ENCODE data around the gene OR51B6.

OR51B6 gene

GRCh38 chr11:5339771-5340322 is 11.5 kb upstream of the OR51B6 start:
- DNase-seq = no peak
- Histone ChIP-seq H3K27ac (ENCODE audit: low read length, poor library complexity, severe bottlenecking) (no peak overlapping the region), H3K4ac (ENCODE audit: low read depth in 1 of 2, low read length in 2 of 2) (no peak overlapping the region), H4K8ac (ENCODE audit: low read length) (no peak overlapping the region), H3K79me1 (replicated peaks; ENCODE audit: low read length, poor library complexity, severe bottlenecking) (no peaks in the 10 kb centered on the region), H3K4me3 (ENCODE audit: insufficient read depth in 1 of 2, low read depth in 1 of 2, low read length in 2 of 2) (no peak overlapping the region), H3K9me3 (ENCODE audit: control insufficient read depth, low read length) (no peaks in the 10 kb centered on the region), H2BK120ac (ENCODE audit: low read depth, low read length) (no peak overlapping the region), H2AK5ac (ENCODE audit: low read length, severe bottlenecking) (no peak overlapping the region), H2AFZ (ENCODE audit: low read depth, low read length) (no peak overlapping the region), H3K14ac (ENCODE audit: low read length in 2 of 2) (no peak overlapping the region), H3K4me2 (ENCODE audit: low read length, poor library complexity, severe bottlenecking) (no peak overlapping the region), H3K4me1 (ENCODE audit: control insufficient read depth, insufficient read depth, low read depth, low read length) (no peaks in the 10 kb centered on the region), H2BK12ac (ENCODE audit: low read length in 2 of 2) (no peak overlapping the region), H3K9ac (ENCODE audit: low read length) (no peak overlapping the region), H4K91ac (ENCODE audit: low read length) (no peak overlapping the region), H3K18ac (ENCODE audit: low read depth in 1 of 2, low read length in 2 of 2) (no peak overlapping the region), H2BK5ac (ENCODE audit: low read depth, low read length, poor library complexity, severe bottlenecking) (no peak overlapping the region), H3K27me3 (ENCODE audit: control insufficient read depth in 1 of 2, insufficient read depth in 1 of 2, low read length in 2 of 2) (no peaks in the 10 kb centered on the region), H3K23ac (ENCODE audit: low read length in 2 of 2) (no peak overlapping the region), H3K36me3 (ENCODE audit: control insufficient read depth in 1 of 2, insufficient read depth in 2 of 2, low read depth in 1 of 2, low read length in 2 of 2) (no peaks in the 10 kb centered on the region), H2BK15ac (ENCODE audit: low read depth, poor library complexity, severe bottlenecking) (no peak overlapping the region)
- WGBS = 97% methylated on average over 1 of the region's 1 CpG

- H4K8ac ChIP-seq (ENCODE audit: low read length) = peak within 1 kb of the TSS; percentile 12
- no peak within 1 kb of the TSS for H3K27ac ChIP-seq (ENCODE audit: low read length, poor library complexity, severe bottlenecking)
- H3K27me3 ChIP-seq (ENCODE audit: control insufficient read depth in 1 of 2, insufficient read depth in 1 of 2, low read length in 2 of 2) = no peaks in the 10 kb centered on the region
- H3K4me2 ChIP-seq (ENCODE audit: low read length, poor library complexity, severe bottlenecking) = no peak within 1 kb of the TSS
- no peak within 1 kb of the TSS for H4K91ac ChIP-seq (ENCODE audit: low read length)
- H3K9me3 ChIP-seq (ENCODE audit: control insufficient read depth, low read length) = no peaks in the 10 kb centered on the region
- H2BK12ac ChIP-seq (ENCODE audit: low read length in 2 of 2) = no peak within 1 kb of the TSS
- H2AFZ ChIP-seq (ENCODE audit: low read depth, low read length) = no peak within 1 kb of the TSS
- H3K23ac ChIP-seq (ENCODE audit: low read length in 2 of 2) = no peak within 1 kb of the TSS
- H3K18ac ChIP-seq (ENCODE audit: low read depth in 1 of 2, low read length in 2 of 2) = no peak within 1 kb of the TSS
- no peak within 1 kb of the TSS for H2BK120ac ChIP-seq (ENCODE audit: low read depth, low read length)
- no peaks in the 10 kb centered on the region for H3K79me1 ChIP-seq (replicated peaks; ENCODE audit: low read length, poor library complexity, severe bottlenecking)
- H3K9ac ChIP-seq (ENCODE audit: low read length) = no peak within 1 kb of the TSS
- no peak within 1 kb of the TSS for H2BK15ac ChIP-seq (ENCODE audit: low read depth, poor library complexity, severe bottlenecking)
- H3K36me3 ChIP-seq (ENCODE audit: control insufficient read depth in 1 of 2, insufficient read depth in 2 of 2, low read depth in 1 of 2, low read length in 2 of 2) = no peaks in the 10 kb centered on the region
- H3K4me1 ChIP-seq (ENCODE audit: control insufficient read depth, insufficient read depth, low read depth, low read length) = no peaks in the 10 kb centered on the region
- H3K4me3 ChIP-seq (ENCODE audit: insufficient read depth in 1 of 2, low read depth in 1 of 2, low read length in 2 of 2) = no peak within 1 kb of the TSS
- H3K4ac ChIP-seq (ENCODE audit: low read depth in 1 of 2, low read length in 2 of 2) = no peak within 1 kb of the TSS
- WGBS = 80% methylated on average over 3 of the region's 6 CpGs
- no peak within 1 kb of the TSS for H3K14ac ChIP-seq (ENCODE audit: low read length in 2 of 2)
- no peak within 1 kb of the TSS for H2BK5ac ChIP-seq (ENCODE audit: low read depth, low read length, poor library complexity, severe bottlenecking)
- no peak for DNase-seq
- H2AK5ac ChIP-seq (ENCODE audit: low read length, severe bottlenecking) = no peak within 1 kb of the TSS
These were observed 7.6 kb upstream of the OR51B6 start, which contains the start of gene OR51B5 for GRCh38 chr11:5343474-5344335. OR51B5 (minus strand) TSS chr11:5343524; CDS start chr11:5343524, 0 bp downstream.

GRCh38 chr11:5345831-5346230 is 5.5 kb upstream of the OR51B6 start:
- H3K36me3 ChIP-seq (ENCODE audit: control insufficient read depth in 1 of 2, insufficient read depth in 2 of 2, low read depth in 1 of 2, low read length in 2 of 2) = no peaks in the 10 kb centered on the region
- H2BK12ac ChIP-seq (ENCODE audit: low read length in 2 of 2) = no peak overlapping the region
- no peak overlapping the region for H2BK120ac ChIP-seq (ENCODE audit: low read depth, low read length)
- no peak for DNase-seq
- H3K4me2 ChIP-seq (ENCODE audit: low read length, poor library complexity, severe bottlenecking) = no peak overlapping the region
- no peaks in the 10 kb centered on the region for H3K27me3 ChIP-seq (ENCODE audit: control insufficient read depth in 1 of 2, insufficient read depth in 1 of 2, low read length in 2 of 2)
- no peak overlapping the region for H2BK15ac ChIP-seq (ENCODE audit: low read depth, poor library complexity, severe bottlenecking)
- no peaks in the 10 kb centered on the region for H3K79me1 ChIP-seq (replicated peaks; ENCODE audit: low read length, poor library complexity, severe bottlenecking)
- H2AFZ ChIP-seq (ENCODE audit: low read depth, low read length) = no peak overlapping the region
- H2AK5ac ChIP-seq (ENCODE audit: low read length, severe bottlenecking) = no peak overlapping the region
- WGBS = 82% methylated on average over 3 of the region's 3 CpGs
- H3K4me3 ChIP-seq (ENCODE audit: insufficient read depth in 1 of 2, low read depth in 1 of 2, low read length in 2 of 2) = no peak overlapping the region
- no peak overlapping the region for H3K9ac ChIP-seq (ENCODE audit: low read length)
- H3K4ac ChIP-seq (ENCODE audit: low read depth in 1 of 2, low read length in 2 of 2) = no peak overlapping the region
- H4K91ac ChIP-seq (ENCODE audit: low read length) = no peak overlapping the region
- H3K14ac ChIP-seq (ENCODE audit: low read length in 2 of 2) = no peak overlapping the region
- no peak overlapping the region for H3K18ac ChIP-seq (ENCODE audit: low read depth in 1 of 2, low read length in 2 of 2)
- no peak overlapping the region for H3K27ac ChIP-seq (ENCODE audit: low read length, poor library complexity, severe bottlenecking)
- no peaks in the 10 kb centered on the region for H3K4me1 ChIP-seq (ENCODE audit: control insufficient read depth, insufficient read depth, low read depth, low read length)
- H2BK5ac ChIP-seq (ENCODE audit: low read depth, low read length, poor library complexity, severe bottlenecking) = no peak overlapping the region
- no peak overlapping the region for H3K23ac ChIP-seq (ENCODE audit: low read length in 2 of 2)
- H4K8ac ChIP-seq (ENCODE audit: low read length) = no peak overlapping the region
- no peaks in the 10 kb centered on the region for H3K9me3 ChIP-seq (ENCODE audit: control insufficient read depth, low read length)

- Histone ChIP-seq H2BK15ac (ENCODE audit: low read depth, poor library complexity, severe bottlenecking) (no peak overlapping the region), H4K91ac (ENCODE audit: low read length) (no peak overlapping the region), H3K9ac (ENCODE audit: low read length) (no peak overlapping the region), H3K36me3 (ENCODE audit: control insufficient read depth in 1 of 2, insufficient read depth in 2 of 2, low read depth in 1 of 2, low read length in 2 of 2) (no peaks in the 10 kb centered on the region), H3K4ac (ENCODE audit: low read depth in 1 of 2, low read length in 2 of 2) (no peak overlapping the region), H3K4me1 (ENCODE audit: control insufficient read depth, insufficient read depth, low read depth, low read length) (no peaks in the 10 kb centered on the region), H2AFZ (ENCODE audit: low read depth, low read length) (no peak overlapping the region), H3K18ac (ENCODE audit: low read depth in 1 of 2, low read length in 2 of 2) (no peak overlapping the region), H3K23ac (ENCODE audit: low read length in 2 of 2) (no peak overlapping the region), H3K14ac (ENCODE audit: low read length in 2 of 2) (no peak overlapping the region), H3K27ac (ENCODE audit: low read length, poor library complexity, severe bottlenecking) (no peak overlapping the region), H4K8ac (ENCODE audit: low read length) (no peak overlapping the region), H3K79me1 (replicated peaks; ENCODE audit: low read length, poor library complexity, severe bottlenecking) (no peaks in the 10 kb centered on the region), H2BK12ac (ENCODE audit: low read length in 2 of 2) (no peak overlapping the region), H3K27me3 (ENCODE audit: control insufficient read depth in 1 of 2, insufficient read depth in 1 of 2, low read length in 2 of 2) (no peaks in the 10 kb centered on the region), H3K9me3 (ENCODE audit: control insufficient read depth, low read length) (no peaks in the 10 kb centered on the region), H2AK5ac (ENCODE audit: low read length, severe bottlenecking) (no peak overlapping the region), H2BK5ac (ENCODE audit: low read depth, low read length, poor library complexity, severe bottlenecking) (no peak overlapping the region), H3K4me2 (ENCODE audit: low read length, poor library complexity, severe bottlenecking) (no peak overlapping the region), H3K4me3 (ENCODE audit: insufficient read depth in 1 of 2, low read depth in 1 of 2, low read length in 2 of 2) (no peak overlapping the region), H2BK120ac (ENCODE audit: low read depth, low read length) (no peak overlapping the region)
- WGBS = 90% methylated on average over 2 of the region's 3 CpGs
- DNase-seq = no peak
These were observed 2.6 kb upstream of the OR51B6 start for GRCh38 chr11:5348551-5349194.

All from mesenchymal stem cell (in vitro differentiated cells and primary cell).